Left lung (tissue), 10 donors: Measurements from ENCODE around the gene SHISA8. TPM values are rescaled to one million over a fixed set of nuclear protein-coding genes. Genes with fewer than 3 reads are reported as not detected.

Source experiments
- ATAC-seq: fragments of 200-7000 bp; cut with Tn5 transposase; one replicate; pipeline ENCODE4 v1.9.1; 2020; ENCODE audit warnings: moderate library complexity
- DNase-seq, 4 donors: peaks; one replicate each; pipeline ENCODE4 v3.0.0-alpha.2; 2013 to 2020
- H3K27ac ChIP-seq, 2 donors: fragments of 200-600 bp; sonication (generic) in 1 of 2; one replicate each; pipeline versions ENCODE4 v1.5.0 to v1.8.0; 2020 to 2021
- H3K27me3 ChIP-seq, 2 donors: fragments of 200-600 bp; sonication (generic) in 1 of 2; one replicate each; pipeline versions ENCODE4 v1.5.0 to v1.8.0; 2020 to 2021
- H3K36me3 ChIP-seq, 2 donors: fragments of 200-600 bp; sonication (generic) in 1 of 2; one replicate each; pipeline versions ENCODE4 v1.5.0 to v1.8.0; 2020 to 2021
- H3K4me1 ChIP-seq, 2 donors: fragments of 200-600 bp; one replicate each; pipeline ENCODE4 v1.8.0; 2021
- H3K4me3 ChIP-seq, 2 donors: fragments of 200-600 bp; sonication (generic) in 1 of 2; one replicate each; pipeline versions ENCODE4 v1.5.0 to v1.8.0; 2020 to 2021; ENCODE audit warnings: mild to moderate bottlenecking in 1 of 2
- H3K9me3 ChIP-seq, 2 donors: fragments of 200-600 bp; sonication (generic) in 1 of 2; one replicate each; pipeline versions ENCODE4 v1.5.0 to v1.8.0; 2020 to 2021
- CTCF ChIP-seq, 2 donors: fragments of 200-600 bp; sonication (generic) in 1 of 2; IDR thresholded peaks; one replicate each; pipeline versions ENCODE4 v1.5.0 to v1.8.0; 2021; ENCODE audit warnings: antibody characterized with exemption in 2 of 2
- intact Hi-C, 2 donors: fragments of 100-400 bp; cut with DNase I; formaldehyde crosslinking; loops; one replicate each; pipeline versions ENCODE4 v1.11.2 to v1.14.2; 2022
- polyA plus RNA-seq, 6 donors: library from polyadenylated mRNA; unstranded; fragments of 120-200 nt; gene quantifications; one replicate each; pipeline ENCODE4 v1.2.1, GENCODE V29; 2013; ENCODE audit not compliant: insufficient read length in 6 of 6
- total RNA-seq, 2 donors: library from RNA; stranded (reverse); fragmentation: NEBNext Ultra II Directional; extraction: Animal tissue kit (Norgen Biotek cat#: 25700); gene quantifications; one replicate each; pipeline ENCODE4 v1.2.1, GENCODE V29; 2021
- donor health status: DM: no; HTN: yes; CAD: no.
- donor health status: DM: no; HTN: no; CAD: no.

Gene SHISA8
- total and polyA plus RNA-seq, 8 donors, result 0.11 to 0.24 TPM; not detected in 6

DNA sequence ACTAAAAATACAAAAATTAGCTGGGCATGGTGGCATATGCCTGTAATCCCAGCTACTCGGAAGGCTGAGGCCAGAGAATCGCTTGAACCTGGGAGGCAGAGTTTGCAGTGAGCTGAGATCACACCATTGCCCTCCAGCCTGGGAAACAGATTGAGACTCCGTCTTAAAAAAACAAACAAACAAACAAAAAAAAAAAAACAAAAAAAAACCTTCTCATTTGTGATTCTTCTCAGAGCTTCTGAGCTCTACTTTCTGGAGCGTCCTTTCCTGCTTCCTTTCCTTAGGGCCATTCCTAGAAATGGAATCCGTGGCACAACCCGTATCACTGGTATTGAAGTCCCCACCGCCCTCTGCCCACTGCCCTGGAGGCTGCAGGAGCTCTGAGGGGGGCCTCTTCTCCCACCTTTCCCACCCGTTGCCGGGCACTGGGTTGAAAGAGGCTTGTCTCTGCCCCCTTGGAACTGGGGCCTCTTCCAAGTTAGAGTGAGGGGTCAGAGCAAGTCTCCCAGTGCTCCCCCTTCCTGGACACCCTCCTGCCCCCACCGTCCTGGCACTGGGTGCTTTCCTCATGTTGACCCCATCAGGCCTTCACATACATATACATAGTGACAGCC is 2.0 kb upstream of the SHISA8 start:
- intact Hi-C loops, result no loop called here
- Histone ChIP-seq H3K36me3 (no peaks in the 10 kb centered on the region), H3K4me3 (no peak overlapping the region), H3K27ac (no peak overlapping the region), H3K4me1 (peaks cover 10 to 52% of the 10 kb centered on the region in 2 donors), H3K9me3 (no peaks in the 10 kb centered on the region), H3K27me3 (peaks cover 53 to 91% of the 10 kb centered on the region in 2 donors)
- TF ChIP-seq CTCF (IDR thresholded peaks at IDR 0.05), result no peak
- DNase-seq, result no peak
- no peak for ATAC-seq

GRCh38 chr22:41915786-41916493 is 1.1 kb upstream of the SHISA8 start:
- H3K36me3 ChIP-seq, result no peaks in the 10 kb centered on the region
- no peak for TF ChIP-seq CTCF (IDR thresholded peaks at IDR 0.05)
- no peak overlapping the region for H3K27ac ChIP-seq
- DNase-seq (no peak), ATAC-seq (no peak)
- intact Hi-C loops, result no loop called here
- peaks cover 12 to 56% of the 10 kb centered on the region in 2 donors for H3K4me1 ChIP-seq
- no peak overlapping the region for H3K4me3 ChIP-seq
- no peaks in the 10 kb centered on the region for H3K9me3 ChIP-seq
- H3K27me3 ChIP-seq, result peaks cover 62 to 100% of the 10 kb centered on the region in 2 donors

- H3K4me1 ChIP-seq, result peaks cover 15 to 58% of the 10 kb centered on the region in 2 donors
- no peaks in the 10 kb centered on the region for H3K9me3 ChIP-seq
- H3K4me3 ChIP-seq, result peak overlapping the region in 1 of 2 donors; percentile 21
- no peaks in the 10 kb centered on the region for H3K36me3 ChIP-seq
- no peak for ATAC-seq
- H3K27me3 ChIP-seq, result peaks cover 75 to 100% of the 10 kb centered on the region in 2 donors
- intact Hi-C loops, result no loop called here
- no peak overlapping the region for H3K27ac ChIP-seq
- no peak for DNase-seq
- no peak for TF ChIP-seq CTCF (IDR thresholded peaks at IDR 0.05)
Observed at GRCh38 chr22:41914611-41915034, 251 bp downstream of the SHISA8 start.

GRCh38 chr22:41913842-41914534 is 886 bp downstream of the SHISA8 start:
- Histone ChIP-seq H3K36me3 (no peaks in the 10 kb centered on the region), H3K27ac (no peak overlapping the region), H3K4me3 (no peak overlapping the region), H3K9me3 (no peaks in the 10 kb centered on the region), H3K27me3 (peaks cover 78 to 100% of the 10 kb centered on the region in 2 donors), H3K4me1 (peaks cover 10 to 56% of the 10 kb centered on the region in 2 donors)
- DNase-seq (no peak), ATAC-seq (no peak)
- no peak for TF ChIP-seq CTCF (IDR thresholded peaks at IDR 0.05)
- intact Hi-C loops, result no loop called here
